ENCODE results near the gene RNASE8.
A peak's percentile ranks its signal among the peaks of the same experiment; 100 is the strongest.

The RNASE8 gene

DNA sequence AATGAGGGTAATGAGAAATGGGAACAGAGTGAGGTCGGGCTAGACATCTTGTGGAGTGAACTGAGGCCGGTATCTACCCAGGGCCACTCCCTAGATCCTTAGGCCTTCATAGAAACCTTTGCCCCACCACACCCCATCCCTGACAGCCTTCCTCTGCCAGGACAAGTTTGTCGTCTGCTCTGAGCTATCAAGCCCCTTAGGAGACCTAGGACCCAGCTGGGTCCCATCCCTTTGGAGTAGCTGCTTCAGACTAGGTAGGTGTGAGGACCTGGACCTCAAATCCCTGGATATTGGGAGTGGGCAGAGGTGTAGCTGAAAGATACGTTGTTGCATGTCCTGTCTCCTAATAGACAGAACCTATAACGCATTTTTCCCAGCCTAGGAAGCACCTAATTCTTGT lies 43.3 kb downstream of the RNASE8 start, which contains the start of gene TMEM253:
Gene TMEM253 (plus strand): TSS at position 136 of the 400 bp plus-strand sequence. CDS start 278 bp downstream, outside the sequence.
- DNase-seq (ENCODE audit: low spot score), result no peak
- TF ChIP-seq, protein P1, sequence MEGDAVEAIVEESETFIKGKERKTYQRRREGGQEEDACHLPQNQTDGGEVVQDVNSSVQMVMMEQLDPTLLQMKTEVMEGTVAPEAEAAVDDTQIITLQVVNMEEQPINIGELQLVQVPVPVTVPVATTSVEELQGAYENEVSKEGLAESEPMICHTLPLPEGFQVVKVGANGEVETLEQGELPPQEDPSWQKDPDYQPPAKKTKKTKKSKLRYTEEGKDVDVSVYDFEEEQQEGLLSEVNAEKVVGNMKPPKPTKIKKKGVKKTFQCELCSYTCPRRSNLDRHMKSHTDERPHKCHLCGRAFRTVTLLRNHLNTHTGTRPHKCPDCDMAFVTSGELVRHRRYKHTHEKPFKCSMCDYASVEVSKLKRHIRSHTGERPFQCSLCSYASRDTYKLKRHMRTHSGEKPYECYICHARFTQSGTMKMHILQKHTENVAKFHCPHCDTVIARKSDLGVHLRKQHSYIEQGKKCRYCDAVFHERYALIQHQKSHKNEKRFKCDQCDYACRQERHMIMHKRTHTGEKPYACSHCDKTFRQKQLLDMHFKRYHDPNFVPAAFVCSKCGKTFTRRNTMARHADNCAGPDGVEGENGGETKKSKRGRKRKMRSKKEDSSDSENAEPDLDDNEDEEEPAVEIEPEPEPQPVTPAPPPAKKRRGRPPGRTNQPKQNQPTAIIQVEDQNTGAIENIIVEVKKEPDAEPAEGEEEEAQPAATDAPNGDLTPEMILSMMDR (IDR thresholded peaks at IDR 0.05; ENCODE audit: extremely low read depth, missing control alignments), result no peak

DNA sequence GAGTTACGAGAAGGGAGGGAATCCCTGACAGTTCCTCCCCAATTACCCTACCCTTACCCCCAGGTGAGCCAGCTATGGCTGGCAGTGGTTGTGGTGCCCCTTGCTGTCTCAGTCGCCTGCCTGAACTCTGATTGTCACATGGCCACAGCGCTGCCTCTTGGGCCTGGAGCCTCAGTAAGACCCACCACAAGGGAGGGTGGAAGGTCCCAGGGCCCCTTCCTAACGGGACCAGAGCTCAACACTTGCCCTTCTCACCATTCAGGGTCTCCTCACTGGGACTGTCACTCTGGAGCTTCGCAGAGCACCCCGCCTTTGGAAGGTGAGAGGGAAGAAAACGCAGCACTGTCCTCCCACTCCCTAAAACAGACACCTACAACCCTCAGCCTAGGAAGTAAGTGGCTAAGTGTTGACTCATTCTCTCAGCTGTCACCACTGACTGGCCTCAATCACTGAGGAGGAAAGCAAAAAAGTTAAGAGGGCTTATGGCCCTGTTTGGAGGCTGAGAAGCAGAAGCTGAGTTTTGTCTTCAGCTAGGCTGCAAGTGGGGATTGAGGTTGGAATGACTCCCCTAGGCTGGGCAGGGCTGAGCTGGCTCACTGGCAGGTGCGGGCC lies 44.3 kb downstream of the RNASE8 start:
- no peak for DNase-seq (ENCODE audit: low spot score)
- TF ChIP-seq, protein P1 (IDR thresholded peaks at IDR 0.05; ENCODE audit: extremely low read depth, missing control alignments), result no peak

DNA sequence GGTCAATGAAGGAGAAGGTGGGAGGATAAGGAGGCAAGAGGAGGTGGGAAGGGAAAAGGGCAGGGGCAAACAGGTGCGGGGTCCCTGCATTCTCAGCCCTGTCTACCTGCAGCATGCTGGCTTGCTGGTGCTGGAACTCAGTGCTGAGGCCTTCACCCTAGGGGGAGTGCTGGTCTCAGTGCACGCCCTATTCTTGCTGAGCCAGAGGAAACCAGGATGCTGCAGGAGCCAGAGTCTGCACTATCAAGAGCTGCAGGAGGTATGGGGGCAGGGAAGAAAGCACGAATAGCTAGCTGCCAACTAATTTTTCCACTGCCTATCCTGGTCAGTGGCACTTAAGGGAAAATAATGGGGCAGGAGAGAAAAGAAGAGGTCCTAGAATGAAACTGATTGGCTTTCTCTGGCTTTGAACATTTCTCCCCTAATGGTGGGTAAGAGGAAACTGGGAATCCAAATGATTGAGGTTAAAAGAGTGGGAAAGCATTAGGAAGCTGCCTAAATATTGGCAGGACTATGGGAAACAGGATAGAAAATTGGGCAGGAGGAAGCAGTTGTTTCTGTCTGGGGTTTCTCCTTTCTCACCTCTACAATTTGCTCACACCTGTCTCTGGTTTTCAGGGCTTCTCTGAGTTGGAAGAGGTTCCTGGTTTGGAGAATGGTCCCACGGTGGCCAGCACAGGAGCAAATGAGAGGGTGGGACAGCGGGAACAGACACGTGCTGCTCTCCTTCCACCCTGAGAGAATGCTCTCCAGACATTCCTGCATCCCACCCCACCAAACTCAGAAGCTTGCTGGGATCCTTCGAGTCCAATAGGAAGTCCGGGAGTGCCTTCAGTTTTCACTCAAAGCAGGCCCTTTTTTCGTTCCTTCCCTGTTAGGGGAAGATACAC lies 45.1 kb downstream of the RNASE8 start:
- TF ChIP-seq, protein P1 (IDR thresholded peaks at IDR 0.05; ENCODE audit: extremely low read depth, missing control alignments), result no peak
- peak; percentile 28 for DNase-seq (ENCODE audit: low spot score)

DNA sequence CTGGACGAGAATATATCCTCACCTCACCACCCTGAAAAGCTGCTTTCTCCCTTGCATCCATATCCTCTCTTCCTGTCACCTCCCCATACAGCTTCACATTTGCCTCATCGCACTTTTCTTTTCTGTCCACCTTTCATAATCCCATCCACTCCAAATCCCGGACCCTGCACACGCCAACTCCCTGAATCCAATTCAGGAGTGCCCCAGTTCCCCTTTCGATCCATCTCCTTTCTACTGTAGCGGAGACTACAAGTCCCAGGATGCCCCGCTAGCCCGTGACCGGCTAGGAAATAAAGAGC lies 45.7 kb downstream of the RNASE8 start:
- no peak for DNase-seq (ENCODE audit: low spot score)
- TF ChIP-seq, protein P1 (IDR thresholded peaks at IDR 0.05; ENCODE audit: extremely low read depth, missing control alignments), result no peak

DNA sequence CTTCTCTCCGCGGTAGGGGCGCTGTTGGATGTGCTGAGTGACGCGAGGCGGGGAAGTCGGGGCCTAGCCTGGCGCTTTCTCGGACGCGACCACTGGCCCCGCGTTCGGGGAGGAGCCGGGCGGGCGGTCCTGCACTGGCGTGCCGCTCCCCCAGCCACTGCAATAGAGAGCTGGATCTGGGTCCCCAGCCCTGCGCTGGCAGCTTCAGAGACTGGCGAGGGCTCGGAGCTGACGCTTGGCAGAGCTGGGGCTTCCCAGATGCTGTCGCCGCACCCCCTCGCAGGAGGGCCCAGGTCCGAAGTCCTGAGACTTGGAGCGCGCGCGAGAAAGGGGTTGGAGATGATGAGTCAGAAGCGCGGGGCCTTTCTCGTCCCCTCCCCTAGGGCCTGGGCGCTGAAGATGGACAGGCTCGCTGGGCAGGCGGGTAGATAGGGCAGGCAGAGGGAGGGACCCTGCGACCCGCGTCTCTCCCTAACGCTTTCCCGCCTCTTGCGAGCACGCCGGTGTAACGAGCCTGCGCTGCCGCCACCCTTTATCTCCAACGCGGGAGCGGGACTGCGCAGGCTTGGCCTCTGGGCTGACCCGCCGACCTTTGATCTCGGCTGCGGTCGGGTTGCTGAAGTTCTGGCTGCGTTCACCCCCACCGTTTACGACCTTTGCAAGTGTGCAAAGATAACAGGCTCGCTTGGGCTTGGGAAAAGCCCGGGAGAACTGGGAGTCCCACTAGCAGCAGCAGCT lies 46.3 kb downstream of the RNASE8 start:
- TF ChIP-seq, protein P1 (IDR thresholded peaks at IDR 0.05; ENCODE audit: extremely low read depth, missing control alignments), result peak; percentile 75
- DNase-seq (ENCODE audit: low spot score), result peak; percentile 96

DNA sequence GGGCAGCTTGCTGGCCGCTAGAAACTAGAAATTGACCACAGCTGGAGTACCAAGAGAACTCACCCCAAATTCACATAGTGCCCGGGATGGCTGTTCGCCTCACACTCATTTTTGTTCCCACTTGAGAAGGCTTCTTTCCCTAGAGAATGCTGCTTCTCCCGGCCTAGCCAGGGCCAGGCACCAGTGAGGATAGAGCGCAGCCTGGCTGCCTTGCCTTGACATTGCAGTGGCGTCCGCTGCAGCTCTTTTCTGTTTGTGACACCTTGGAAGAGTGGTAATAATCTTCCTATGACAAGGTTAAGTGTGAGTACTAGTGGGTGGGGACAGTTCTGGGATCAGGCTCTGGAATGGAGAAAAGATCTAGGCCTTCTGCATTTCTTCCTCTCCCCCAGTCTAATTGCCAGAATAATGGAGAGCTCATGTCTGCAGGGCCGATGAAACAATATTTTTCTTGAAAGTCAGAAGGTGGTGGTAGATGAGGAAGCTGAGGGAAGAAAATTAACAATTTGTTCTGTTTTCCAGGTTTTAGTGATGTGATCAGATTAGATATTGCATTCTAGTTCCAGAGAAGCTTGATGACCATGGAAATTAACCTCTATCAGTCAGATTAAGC lies 46.9 kb downstream of the RNASE8 start:
- TF ChIP-seq, protein P1 (IDR thresholded peaks at IDR 0.05; ENCODE audit: extremely low read depth, missing control alignments), result peak; percentile 85
- peak; percentile 65 for DNase-seq (ENCODE audit: low spot score)
